HG03139 (cell line): ENCODE results near the gene LRRC45.
"Not testable (repeated sequence)": the region's sequence is repeated elsewhere in the genome, so short reads cannot be mapped to it uniquely, and the experiment has no call there.

ENCODE experiments used
- ATAC-seq: cut with Tn5 transposase; IDR thresholded peaks from one replicate; pipeline ENCODE4 v1.9.1; 2021; ENCODE audit not compliant: unreplicated experiment

LRRC45 gene

GRCh38 chr17:82031885-82032627, 9.0 kb downstream of the LRRC45 start:
- no peak for ATAC-seq

GRCh38 chr17:82033359-82034085, 10.4 kb downstream of the LRRC45 start:
- no peak for ATAC-seq

GRCh38 chr17:82034371-82035011, 11.4 kb downstream of the LRRC45 start:
- no peak for ATAC-seq

- no peak for ATAC-seq
Measured at GRCh38 chr17:82035488-82035887, 12.4 kb downstream of the LRRC45 start.

- ATAC-seq = no peak
Measured at GRCh38 chr17:82035956-82036633, 13.0 kb downstream of the LRRC45 start.

- no peak for ATAC-seq
Measured at GRCh38 chr17:82036634-82037091, 13.6 kb downstream of the LRRC45 start.

GRCh38 chr17:82037092-82037888, 14.2 kb downstream of the LRRC45 start, which contains the start of gene DCXR:
Gene DCXR, minus strand, starts transcription at chr17:82037697. Its CDS starts 15 bp downstream, at chr17:82037682.
- ATAC-seq = peak; percentile 80

- no peak for ATAC-seq
Measured at GRCh38 chr17:82037889-82038195, 14.7 kb downstream of the LRRC45 start.

- not testable (repeated sequence) for ATAC-seq
Measured at GRCh38 chr17:82038796-82039409, 15.8 kb downstream of the LRRC45 start.

GRCh38 chr17:82039695-82040299, 16.7 kb downstream of the LRRC45 start:
- ATAC-seq = no peak

GRCh38 chr17:82041144-82041814, 18.2 kb downstream of the LRRC45 start:
- no peak for ATAC-seq

GRCh38 chr17:82042649-82043048, 19.5 kb downstream of the LRRC45 start:
- ATAC-seq = no peak

- no peak for ATAC-seq
Measured at GRCh38 chr17:82043507-82043906, 20.4 kb downstream of the LRRC45 start.

- ATAC-seq = no peak
Measured at GRCh38 chr17:82045936-82046484, 22.9 kb downstream of the LRRC45 start.

- ATAC-seq = no peak
Measured at GRCh38 chr17:82046903-82047302, 23.8 kb downstream of the LRRC45 start.

- no peak for ATAC-seq
Measured at GRCh38 chr17:82047379-82047778, 24.3 kb downstream of the LRRC45 start.

GRCh38 chr17:82047914-82048570, 24.9 kb downstream of the LRRC45 start:
- ATAC-seq = no peak

GRCh38 chr17:82048571-82048971, 25.5 kb downstream of the LRRC45 start:
- ATAC-seq = no peak
